Liver (tissue), 9 donors: ENCODE results near the gene NLGN1. TPM values are rescaled to one million over a fixed set of nuclear protein-coding genes. Genes with fewer than 3 reads are reported as not detected.

Experiments used
- DNase-seq: peaks from one replicate; pipeline ENCODE4 v3.0.0-alpha.2; 2017; ENCODE audit warnings: low spot score
- H3K27ac ChIP-seq, 2 donors: one replicate each; pipeline ENCODE4 v1.7.0; 2013; ENCODE audit warnings: inconsistent platforms in 2 of 2, low read length in 2 of 2, control low read depth in 1 of 2, low read depth in 1 of 2, mild to moderate bottlenecking in 1 of 2
- H3K27me3 ChIP-seq, 4 donors: one replicate each; pipeline versions ENCODE4 v1.6.1 to v1.7.0; 2013; ENCODE audit warnings: low read length in 3 of 4, inconsistent platforms in 1 of 4, mild to moderate bottlenecking in 1 of 4, moderate library complexity in 1 of 4; ENCODE audit not compliant: control insufficient read depth in 4 of 4, insufficient read depth in 4 of 4
- H3K36me3 ChIP-seq, 4 donors: one replicate each; pipeline versions ENCODE4 v1.6.1 to v1.7.0; 2013; ENCODE audit warnings: low read length in 3 of 4, mild to moderate bottlenecking in 3 of 4, low read depth in 1 of 4, moderate library complexity in 1 of 4; ENCODE audit not compliant: control insufficient read depth in 4 of 4, insufficient read depth in 3 of 4
- H3K4me1 ChIP-seq, 4 donors: one replicate each; pipeline versions ENCODE4 v1.6.1 to v1.7.0; 2013; ENCODE audit warnings: low read length in 3 of 4, mild to moderate bottlenecking in 3 of 4, moderate library complexity in 1 of 4; ENCODE audit not compliant: control insufficient read depth in 4 of 4, insufficient read depth in 4 of 4
- H3K4me3 ChIP-seq, 3 donors: one replicate each; pipeline versions ENCODE4 v1.6.1 to v1.7.0; 2013; ENCODE audit warnings: low read length in 3 of 3, control low read depth in 1 of 3, low read depth in 1 of 3, mild to moderate bottlenecking in 1 of 3
- H3K9ac ChIP-seq, 2 donors: one replicate each; pipeline ENCODE4 v1.7.0; 2013; ENCODE audit warnings: low read length in 2 of 2, mild to moderate bottlenecking in 2 of 2, moderate library complexity in 2 of 2, control low read depth in 1 of 2, low read depth in 1 of 2
- H3K9me3 ChIP-seq, 4 donors: one replicate each; pipeline versions ENCODE4 v1.6.1 to v1.7.0; 2013; ENCODE audit warnings: low read length in 3 of 4; ENCODE audit not compliant: control insufficient read depth in 4 of 4
- EGR1 ChIP-seq, 2 donors: IDR thresholded peaks; 2 replicates each; pipeline ENCODE4 v1.6.1; 2016 to 2018; ENCODE audit warnings: antibody characterized with exemption in 2 of 2, low read depth in 2 of 2
- FOXA1 ChIP-seq: IDR thresholded peaks from 2 replicates; pipeline ENCODE4 v1.6.1; 2016; ENCODE audit warnings: antibody characterized with exemption
- FOXA2 ChIP-seq: IDR thresholded peaks from 2 replicates; pipeline ENCODE4 v1.6.1; 2016; ENCODE audit warnings: antibody characterized with exemption
- HNF4A ChIP-seq, 2 donors: conservative IDR thresholded peaks; 2 replicates each; pipeline ENCODE4 v1.6.1; 2016; ENCODE audit warnings: antibody characterized with exemption in 2 of 2, mild to moderate bottlenecking in 2 of 2
- JUND ChIP-seq, 2 donors: IDR thresholded peaks; 2 replicates each; pipeline ENCODE4 v1.6.1; 2016; ENCODE audit warnings: antibody characterized with exemption in 2 of 2
- NR2F2 ChIP-seq: IDR thresholded peaks from 2 replicates; pipeline ENCODE4 v1.6.1; 2016; ENCODE audit warnings: antibody characterized with exemption
- RAD21 ChIP-seq, 2 donors: IDR thresholded peaks; 2 replicates each; pipeline ENCODE4 v1.6.1; 2016; ENCODE audit warnings: antibody characterized with exemption in 2 of 2, mild to moderate bottlenecking in 2 of 2
- SP1 ChIP-seq: IDR thresholded peaks from 2 replicates; pipeline ENCODE4 v1.6.1; 2018; ENCODE audit warnings: antibody characterized with exemption, mild to moderate bottlenecking
- YY1 ChIP-seq: IDR thresholded peaks from 2 replicates; pipeline ENCODE4 v1.6.1; 2016; ENCODE audit warnings: antibody characterized with exemption, mild to moderate bottlenecking
- WGBS: extraction: QIAGEN DNeasy Blood & Tissue Kit; methylation state at CpG from one replicate; pipeline ENCODE4 v1.1.7; 2013; 5-methylcytosine and 5-hydroxymethylcytosine counted together
- polyA plus RNA-seq, 2 donors: library from polyadenylated mRNA; stranded (reverse) in 1 of 2; unstranded in 1 of 2; fragments of 200-250 nt in 1 of 2; fragments of >200 nt in 1 of 2; fragmentation: Nextera tagmentation in 1 of 2; extraction: Ambion mirVana in 1 of 2; gene quantifications; one replicate each; pipeline versions ENCODE4 v1.2.1 to v1.2.3, GENCODE V29; 2013 to 2015
- total RNA-seq, 2 donors: library from RNA; depleted of rRNA; stranded (reverse); fragments of >200 nt; gene quantifications; one replicate each; pipeline ENCODE4 v1.2.3, GENCODE V29; 2014
- TF ChIP-seq, protein P1 (sequence below): IDR thresholded peaks from 2 replicates; pipeline ENCODE4 v1.6.1; 2016; ENCODE audit warnings: antibody characterized with exemption
- TF ChIP-seq, protein P2 (sequence below): IDR thresholded peaks from 2 replicates; pipeline ENCODE4 v1.6.1; 2016; ENCODE audit warnings: antibody characterized with exemption, mild to moderate bottlenecking
- TF ChIP-seq, protein P3 (sequence below): IDR thresholded peaks from 2 replicates; pipeline ENCODE4 v1.6.1; 2016; ENCODE audit warnings: antibody characterized with exemption
- TF ChIP-seq, protein P4 (sequence below): IDR thresholded peaks from 2 replicates; pipeline ENCODE4 v1.6.1; 2016; ENCODE audit warnings: antibody characterized with exemption
- donor health status: healthy.
- donor health status: healthy.
- donor health status: healthy.
- donor health status: healthy.
- donor health status: healthy.

Gene NLGN1
- total and polyA plus RNA-seq, 4 donors: 0.02 to 0.67 (median 0.37) TPM; not detected in 1

DNA sequence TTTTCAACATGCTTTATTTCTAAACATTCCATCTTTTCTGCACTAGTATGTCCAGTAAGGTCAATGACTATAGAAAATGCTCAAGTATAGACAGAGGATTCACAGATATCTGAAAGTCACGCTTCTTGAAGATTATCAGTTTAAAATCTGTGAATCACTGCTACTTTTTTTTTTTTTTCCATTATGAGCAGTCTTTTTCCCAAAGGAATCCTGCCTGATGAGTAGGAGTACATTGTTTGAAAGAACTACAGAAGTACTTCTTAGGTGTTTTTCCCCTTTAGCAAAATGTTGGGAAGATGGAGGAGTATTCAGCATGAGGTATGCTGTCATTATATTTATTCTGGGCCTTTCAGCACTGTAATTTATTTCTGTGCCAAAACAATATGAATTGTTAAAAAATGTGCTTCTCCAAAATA lies 266.2 kb downstream of the NLGN1 start:
- WGBS: 61% methylated on average over 1 of the region's 1 CpG

DNA sequence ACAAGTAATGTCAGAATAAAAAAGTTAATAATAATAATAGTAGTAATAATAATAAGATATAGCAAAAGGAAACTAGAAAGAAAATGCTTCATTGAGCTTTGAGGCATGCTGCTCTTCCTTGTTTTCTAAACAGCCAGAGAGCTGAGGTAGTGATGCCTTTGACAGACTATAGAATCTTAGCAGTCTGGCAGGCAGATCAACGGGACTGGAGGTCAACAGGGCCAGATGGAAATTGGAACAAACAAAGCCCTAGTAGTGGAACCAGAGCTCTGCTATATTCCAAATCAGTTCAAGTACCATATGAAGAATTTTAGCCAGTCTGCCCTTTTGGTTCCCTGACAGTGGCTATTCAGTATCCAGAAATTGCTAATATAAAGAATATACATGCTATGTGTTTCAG lies 278.6 kb downstream of the NLGN1 start:
- Histone ChIP-seq H3K27me3 (no peaks in the 10 kb centered on the region), H3K4me3 (no peak overlapping the region), H3K9ac (no peak overlapping the region), H3K4me1 (no peaks in the 10 kb centered on the region), H3K27ac (no peak overlapping the region), H3K9me3 (no peaks in the 10 kb centered on the region), H3K36me3 (no peaks in the 10 kb centered on the region)
- TF ChIP-seq, protein P1, sequence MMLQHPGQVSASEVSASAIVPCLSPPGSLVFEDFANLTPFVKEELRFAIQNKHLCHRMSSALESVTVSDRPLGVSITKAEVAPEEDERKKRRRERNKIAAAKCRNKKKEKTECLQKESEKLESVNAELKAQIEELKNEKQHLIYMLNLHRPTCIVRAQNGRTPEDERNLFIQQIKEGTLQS: no peak
- TF ChIP-seq YY1 (no peak), FOXA2 (no peak), NR2F2 (no peak), SP1 (no peak), HNF4A (conservative IDR thresholded peaks at IDR 0.05) (no peak), JUND (IDR thresholded peaks at IDR 0.05) (no peak), RAD21 (IDR thresholded peaks at IDR 0.05) (no peak)
- TF ChIP-seq, protein P2, sequence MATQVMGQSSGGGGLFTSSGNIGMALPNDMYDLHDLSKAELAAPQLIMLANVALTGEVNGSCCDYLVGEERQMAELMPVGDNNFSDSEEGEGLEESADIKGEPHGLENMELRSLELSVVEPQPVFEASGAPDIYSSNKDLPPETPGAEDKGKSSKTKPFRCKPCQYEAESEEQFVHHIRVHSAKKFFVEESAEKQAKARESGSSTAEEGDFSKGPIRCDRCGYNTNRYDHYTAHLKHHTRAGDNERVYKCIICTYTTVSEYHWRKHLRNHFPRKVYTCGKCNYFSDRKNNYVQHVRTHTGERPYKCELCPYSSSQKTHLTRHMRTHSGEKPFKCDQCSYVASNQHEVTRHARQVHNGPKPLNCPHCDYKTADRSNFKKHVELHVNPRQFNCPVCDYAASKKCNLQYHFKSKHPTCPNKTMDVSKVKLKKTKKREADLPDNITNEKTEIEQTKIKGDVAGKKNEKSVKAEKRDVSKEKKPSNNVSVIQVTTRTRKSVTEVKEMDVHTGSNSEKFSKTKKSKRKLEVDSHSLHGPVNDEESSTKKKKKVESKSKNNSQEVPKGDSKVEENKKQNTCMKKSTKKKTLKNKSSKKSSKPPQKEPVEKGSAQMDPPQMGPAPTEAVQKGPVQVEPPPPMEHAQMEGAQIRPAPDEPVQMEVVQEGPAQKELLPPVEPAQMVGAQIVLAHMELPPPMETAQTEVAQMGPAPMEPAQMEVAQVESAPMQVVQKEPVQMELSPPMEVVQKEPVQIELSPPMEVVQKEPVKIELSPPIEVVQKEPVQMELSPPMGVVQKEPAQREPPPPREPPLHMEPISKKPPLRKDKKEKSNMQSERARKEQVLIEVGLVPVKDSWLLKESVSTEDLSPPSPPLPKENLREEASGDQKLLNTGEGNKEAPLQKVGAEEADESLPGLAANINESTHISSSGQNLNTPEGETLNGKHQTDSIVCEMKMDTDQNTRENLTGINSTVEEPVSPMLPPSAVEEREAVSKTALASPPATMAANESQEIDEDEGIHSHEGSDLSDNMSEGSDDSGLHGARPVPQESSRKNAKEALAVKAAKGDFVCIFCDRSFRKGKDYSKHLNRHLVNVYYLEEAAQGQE: no peak
- TF ChIP-seq, protein P3, sequence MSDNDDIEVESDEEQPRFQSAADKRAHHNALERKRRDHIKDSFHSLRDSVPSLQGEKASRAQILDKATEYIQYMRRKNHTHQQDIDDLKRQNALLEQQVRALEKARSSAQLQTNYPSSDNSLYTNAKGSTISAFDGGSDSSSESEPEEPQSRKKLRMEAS: no peak
- TF ChIP-seq, protein P4, sequence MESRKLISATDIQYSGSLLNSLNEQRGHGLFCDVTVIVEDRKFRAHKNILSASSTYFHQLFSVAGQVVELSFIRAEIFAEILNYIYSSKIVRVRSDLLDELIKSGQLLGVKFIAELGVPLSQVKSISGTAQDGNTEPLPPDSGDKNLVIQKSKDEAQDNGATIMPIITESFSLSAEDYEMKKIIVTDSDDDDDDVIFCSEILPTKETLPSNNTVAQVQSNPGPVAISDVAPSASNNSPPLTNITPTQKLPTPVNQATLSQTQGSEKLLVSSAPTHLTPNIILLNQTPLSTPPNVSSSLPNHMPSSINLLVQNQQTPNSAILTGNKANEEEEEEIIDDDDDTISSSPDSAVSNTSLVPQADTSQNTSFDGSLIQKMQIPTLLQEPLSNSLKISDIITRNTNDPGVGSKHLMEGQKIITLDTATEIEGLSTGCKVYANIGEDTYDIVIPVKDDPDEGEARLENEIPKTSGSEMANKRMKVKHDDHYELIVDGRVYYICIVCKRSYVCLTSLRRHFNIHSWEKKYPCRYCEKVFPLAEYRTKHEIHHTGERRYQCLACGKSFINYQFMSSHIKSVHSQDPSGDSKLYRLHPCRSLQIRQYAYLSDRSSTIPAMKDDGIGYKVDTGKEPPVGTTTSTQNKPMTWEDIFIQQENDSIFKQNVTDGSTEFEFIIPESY: no peak
- 33% methylated on average over 1 of the region's 1 CpG for WGBS
- no peak for DNase-seq

More for the DNA sequence above, 266.2 kb downstream of the NLGN1 start:
- Histone ChIP-seq H3K27ac (no peak overlapping the region), H3K36me3 (no peaks in the 10 kb centered on the region), H3K4me3 (no peak overlapping the region), H3K9ac (no peak overlapping the region), H3K9me3 (no peaks in the 10 kb centered on the region), H3K4me1 (no peaks in the 10 kb centered on the region), H3K27me3 (no peaks in the 10 kb centered on the region)
- DNase-seq: no peak
- no peak for TF ChIP-seq FOXA1
- TF ChIP-seq, protein P2: no peak
- TF ChIP-seq RAD21 (IDR thresholded peaks at IDR 0.05): no peak
- TF ChIP-seq FOXA2: no peak
- TF ChIP-seq, protein P3: no peak
- TF ChIP-seq SP1: no peak
- no peak for TF ChIP-seq EGR1 (IDR thresholded peaks at IDR 0.05; ENCODE audit: low read depth in 2 of 2)
